ENCODE results near the gene NME5. TPM values are rescaled to one million over a fixed set of nuclear protein-coding genes. Genes with fewer than 3 reads are reported as not detected.

Gene NME5
- total RNA-seq (1 to 10 TPM in 2 of 4 donors, under 1 TPM in 2; 0.65 to 1.2 (median 0.96) TPM), polyA plus RNA-seq (under 1 TPM; 0.31 to 0.92 (median 0.32) TPM)
- long read RNA-seq, donor 1, partial matches to known transcripts: 0 of 1 reads
- long read RNA-seq, donor 1, other reads (novel, unspliced or antisense): 0 of 1 reads
- long read RNA-seq, donor 2: 0 reads

DNA sequence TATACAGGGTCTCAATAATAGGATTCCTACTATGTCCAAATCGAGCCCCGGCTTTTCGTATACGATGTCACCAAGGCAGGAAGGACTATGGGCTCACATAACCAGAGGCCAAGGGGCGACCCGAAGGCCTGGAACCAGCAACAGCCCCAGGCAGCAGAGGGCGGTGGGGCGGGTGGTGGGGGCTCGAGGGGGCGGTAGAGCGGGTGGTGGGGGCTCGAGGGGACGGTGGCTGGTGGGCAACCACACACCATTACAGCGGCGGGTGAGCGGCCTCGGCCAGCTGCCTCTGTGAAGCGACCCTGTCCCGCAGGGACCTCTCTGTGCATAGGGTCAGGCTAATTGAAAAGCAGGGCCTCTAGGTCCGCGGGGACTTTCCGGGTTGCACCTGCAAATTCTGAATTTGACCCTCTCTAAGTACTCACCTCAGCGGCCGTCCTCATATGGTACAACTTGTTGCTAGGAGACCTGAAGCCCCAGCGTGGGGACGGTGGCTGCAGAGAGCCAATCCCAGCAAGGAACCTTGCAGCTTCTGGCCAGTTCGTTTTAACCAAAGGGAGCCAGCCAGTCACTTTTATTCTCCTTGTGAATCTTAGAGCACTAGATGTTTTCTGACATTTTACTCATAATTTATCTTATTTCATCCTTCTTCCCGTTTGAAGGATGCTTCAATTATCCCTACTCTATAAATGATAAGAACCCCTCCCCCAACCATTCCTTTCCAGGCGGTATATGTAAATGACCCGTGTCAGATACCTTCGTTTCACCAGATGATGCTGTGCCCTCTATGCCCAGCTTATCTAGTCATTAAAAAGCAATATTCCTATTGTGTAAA lies at the start of gene NME5:
NME5 (minus strand) TSS at position 480 of the 832 bp plus-strand sequence. CDS start 648 bp downstream, outside the sequence.
- Histone ChIP-seq H3K4me3 (peak within 1 kb of the TSS; percentile 69), H3K9me3 (no peaks in the 10 kb centered on the region), H3K4me1 (peaks cover 6% of the 10 kb centered on the region), H3K36me3 (ENCODE audit: insufficient read depth in 1 of 2, low read depth in 1 of 2) (no peaks in the 10 kb centered on the region), H3K27me3 (ENCODE audit: insufficient read depth in 3 of 3, low read length in 2 of 3) (no peaks in the 10 kb centered on the region), H3K27ac (no peak within 1 kb of the TSS)
- WGBS, 3 donors: 8 to 9% (median 8%) methylated on average over 30 to 31 of the region's 31 CpGs
- peak; percentile 70 to 95 (median 86) for ATAC-seq
- intact Hi-C loops (cut with DNase I): loop anchor here in 1 of 2 donors (10.0 kb wide), 2 partner anchors 384 to 474 kb away; partner anchors contain the start of gene HNRNPA0
- TF ChIP-seq, protein P1, sequence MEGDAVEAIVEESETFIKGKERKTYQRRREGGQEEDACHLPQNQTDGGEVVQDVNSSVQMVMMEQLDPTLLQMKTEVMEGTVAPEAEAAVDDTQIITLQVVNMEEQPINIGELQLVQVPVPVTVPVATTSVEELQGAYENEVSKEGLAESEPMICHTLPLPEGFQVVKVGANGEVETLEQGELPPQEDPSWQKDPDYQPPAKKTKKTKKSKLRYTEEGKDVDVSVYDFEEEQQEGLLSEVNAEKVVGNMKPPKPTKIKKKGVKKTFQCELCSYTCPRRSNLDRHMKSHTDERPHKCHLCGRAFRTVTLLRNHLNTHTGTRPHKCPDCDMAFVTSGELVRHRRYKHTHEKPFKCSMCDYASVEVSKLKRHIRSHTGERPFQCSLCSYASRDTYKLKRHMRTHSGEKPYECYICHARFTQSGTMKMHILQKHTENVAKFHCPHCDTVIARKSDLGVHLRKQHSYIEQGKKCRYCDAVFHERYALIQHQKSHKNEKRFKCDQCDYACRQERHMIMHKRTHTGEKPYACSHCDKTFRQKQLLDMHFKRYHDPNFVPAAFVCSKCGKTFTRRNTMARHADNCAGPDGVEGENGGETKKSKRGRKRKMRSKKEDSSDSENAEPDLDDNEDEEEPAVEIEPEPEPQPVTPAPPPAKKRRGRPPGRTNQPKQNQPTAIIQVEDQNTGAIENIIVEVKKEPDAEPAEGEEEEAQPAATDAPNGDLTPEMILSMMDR (IDR thresholded peaks at IDR 0.05): no peak
- peak; percentile 53 to 76 for DNase-seq

DNA sequence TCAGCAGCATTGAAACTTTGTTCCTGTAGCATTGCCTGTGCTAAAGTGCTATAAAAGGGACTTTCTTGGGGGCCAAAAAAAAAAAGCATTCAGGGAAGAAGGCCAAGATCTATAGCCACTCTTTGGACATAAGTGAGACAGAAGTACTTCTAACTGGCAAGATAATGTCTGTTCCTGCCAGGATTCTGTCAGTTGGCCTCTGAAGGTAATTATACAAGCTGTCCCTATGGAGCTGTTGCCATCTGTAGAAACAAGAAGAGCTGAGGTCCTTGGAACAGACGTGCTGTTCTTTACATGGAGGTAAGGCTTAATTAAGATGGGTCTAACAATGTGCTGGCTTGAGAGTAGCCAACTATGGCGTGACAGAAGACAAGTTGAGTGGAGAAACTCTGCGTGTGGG lies 49.4 kb upstream of the NME5 start:
- no peak overlapping the region for H3K4me3 ChIP-seq
- H3K27ac ChIP-seq: no peak overlapping the region
- H3K36me3 ChIP-seq (ENCODE audit: insufficient read depth in 1 of 2, low read depth in 1 of 2): peaks cover 10 to 99% of the 10 kb centered on the region in 2 donors
- no peak for ATAC-seq
- TF ChIP-seq, protein P1 (IDR thresholded peaks at IDR 0.05): no peak
- H3K4me1 ChIP-seq: no peaks in the 10 kb centered on the region
- intact Hi-C loops (cut with DNase I): no loop called here
- 78 to 89% (median 87%) methylated on average over 3 of the region's 3 CpGs for WGBS, 3 donors
- no peak for DNase-seq
- H3K9me3 ChIP-seq: no peaks in the 10 kb centered on the region
- H3K27me3 ChIP-seq (ENCODE audit: insufficient read depth in 3 of 3, low read length in 2 of 3): no peaks in the 10 kb centered on the region

- no peak overlapping the region for H3K27ac ChIP-seq
- no peaks in the 10 kb centered on the region for H3K4me1 ChIP-seq
- no peak for DNase-seq
- H3K36me3 ChIP-seq (ENCODE audit: insufficient read depth in 1 of 2, low read depth in 1 of 2): peaks cover 6 to 73% of the 10 kb centered on the region in 2 donors
- intact Hi-C loops (cut with DNase I): no loop called here
- TF ChIP-seq, protein P1 (IDR thresholded peaks at IDR 0.05): no peak
- no peaks in the 10 kb centered on the region for H3K9me3 ChIP-seq
- H3K27me3 ChIP-seq (ENCODE audit: insufficient read depth in 3 of 3, low read length in 2 of 3): no peaks in the 10 kb centered on the region
- no peak overlapping the region for H3K4me3 ChIP-seq
- WGBS, 3 donors: 90 to 95% (median 91%) methylated on average over 2 of the region's 2 CpGs
- ATAC-seq: no peak
Observed at GRCh38 chr5:138186002-138186447, 46.8 kb upstream of the NME5 start.

GRCh38 chr5:138182808-138183207 lies 43.6 kb upstream of the NME5 start:
- Histone ChIP-seq H3K4me3 (no peak overlapping the region), H3K27ac (no peak overlapping the region), H3K27me3 (ENCODE audit: insufficient read depth in 3 of 3, low read length in 2 of 3) (no peaks in the 10 kb centered on the region), H3K9me3 (no peaks in the 10 kb centered on the region), H3K36me3 (ENCODE audit: insufficient read depth in 1 of 2, low read depth in 1 of 2) (peaks cover 2 to 41% of the 10 kb centered on the region in 2 donors), H3K4me1 (peaks cover 5% of the 10 kb centered on the region)
- WGBS, 3 donors: 73 to 91% (median 84%) methylated on average over 6 of the region's 6 CpGs
- intact Hi-C loops (cut with DNase I): loop anchor here in 1 of 2 donors (5.0 kb wide), 1 partner anchor 379 kb away; no protein-coding TSS in a partner anchor
- DNase-seq (no peak), ATAC-seq (no peak)
- TF ChIP-seq, protein P1 (IDR thresholded peaks at IDR 0.05): no peak
